Activated effector memory CD4-positive, alpha-beta T cell treated with anti-CD3 and anti-CD28 coated beads, Interleukin-2, amount 50 U/mL, for 16 hours (primary cell): ENCODE data around the gene NKX1-2.
A peak's percentile ranks its signal among the peaks of the same experiment; 100 is the strongest.
"Not testable (repeated sequence)": the region's sequence is repeated elsewhere in the genome, so short reads cannot be mapped to it uniquely, and the experiment has no call there.

Source experiments
- DNase-seq: peaks from one replicate; pipeline ENCODE4 v3.0.0-alpha.2; 2020

Gene NKX1-2

DNA sequence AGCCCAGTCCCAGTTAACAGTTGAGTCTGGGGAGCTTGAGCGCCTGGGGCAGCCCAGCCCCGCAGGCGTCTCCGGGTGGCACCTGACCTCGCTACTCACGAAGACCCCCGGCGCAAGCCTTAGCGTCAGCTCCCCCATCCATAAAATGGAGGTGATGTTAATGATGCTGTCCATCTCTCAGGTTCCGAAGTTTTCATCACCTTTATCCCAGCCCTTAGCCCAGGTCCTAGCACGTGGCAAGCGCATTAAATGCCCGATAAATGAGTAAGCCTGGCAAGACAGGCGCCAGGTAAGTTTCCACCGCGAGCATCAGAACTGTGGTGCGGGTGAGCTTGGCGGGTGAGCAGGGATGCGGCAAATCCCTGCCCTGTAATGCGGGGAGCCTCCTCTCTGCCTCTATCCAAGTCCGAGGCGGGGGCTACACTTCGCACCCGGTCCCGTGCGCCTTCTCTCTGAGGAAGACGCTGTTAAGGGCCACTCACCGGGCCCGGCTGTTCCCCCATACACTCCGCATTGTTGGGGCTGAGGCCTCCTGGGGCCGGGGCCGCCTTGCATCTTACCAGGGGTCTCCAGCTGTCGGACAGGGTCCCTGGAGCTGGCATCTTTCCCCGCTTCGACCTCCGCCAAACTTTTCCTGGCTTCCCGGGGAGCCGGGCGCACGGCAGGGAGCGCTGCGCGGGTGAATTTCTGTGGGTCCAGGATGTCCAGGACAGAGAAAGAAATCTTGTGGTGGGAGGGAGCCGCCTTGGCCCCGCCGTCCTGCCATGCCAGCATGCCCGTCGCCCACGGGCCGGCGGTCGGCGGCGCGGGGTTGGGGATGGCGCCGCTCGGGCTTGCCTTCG, 444 bp downstream of the NKX1-2 start:
- no peak for DNase-seq

DNA sequence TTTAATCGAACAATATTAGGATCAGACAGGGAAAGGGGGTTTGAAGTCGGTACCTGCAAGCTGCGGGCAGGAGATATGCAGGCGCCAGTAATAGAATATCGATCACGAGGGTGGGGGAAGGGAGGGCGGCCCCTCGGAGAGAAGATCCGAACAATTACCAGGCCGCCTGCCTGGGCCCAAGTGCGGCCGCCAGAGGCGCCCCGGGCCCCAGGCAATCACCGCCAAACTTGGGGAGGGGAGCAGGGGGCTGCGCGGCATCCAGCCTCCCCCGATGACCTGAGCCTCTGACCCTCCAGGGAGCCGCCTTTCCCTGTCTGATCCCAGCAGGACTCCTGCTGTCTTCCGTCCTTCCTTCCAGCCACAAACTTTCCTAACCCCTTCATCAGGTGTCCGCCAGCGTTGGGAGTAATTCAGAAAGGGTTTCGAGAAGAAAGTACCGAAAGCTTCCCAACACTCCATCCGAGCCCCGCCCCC, 1.1 kb downstream of the NKX1-2 start:
- DNase-seq: no peak

DNA sequence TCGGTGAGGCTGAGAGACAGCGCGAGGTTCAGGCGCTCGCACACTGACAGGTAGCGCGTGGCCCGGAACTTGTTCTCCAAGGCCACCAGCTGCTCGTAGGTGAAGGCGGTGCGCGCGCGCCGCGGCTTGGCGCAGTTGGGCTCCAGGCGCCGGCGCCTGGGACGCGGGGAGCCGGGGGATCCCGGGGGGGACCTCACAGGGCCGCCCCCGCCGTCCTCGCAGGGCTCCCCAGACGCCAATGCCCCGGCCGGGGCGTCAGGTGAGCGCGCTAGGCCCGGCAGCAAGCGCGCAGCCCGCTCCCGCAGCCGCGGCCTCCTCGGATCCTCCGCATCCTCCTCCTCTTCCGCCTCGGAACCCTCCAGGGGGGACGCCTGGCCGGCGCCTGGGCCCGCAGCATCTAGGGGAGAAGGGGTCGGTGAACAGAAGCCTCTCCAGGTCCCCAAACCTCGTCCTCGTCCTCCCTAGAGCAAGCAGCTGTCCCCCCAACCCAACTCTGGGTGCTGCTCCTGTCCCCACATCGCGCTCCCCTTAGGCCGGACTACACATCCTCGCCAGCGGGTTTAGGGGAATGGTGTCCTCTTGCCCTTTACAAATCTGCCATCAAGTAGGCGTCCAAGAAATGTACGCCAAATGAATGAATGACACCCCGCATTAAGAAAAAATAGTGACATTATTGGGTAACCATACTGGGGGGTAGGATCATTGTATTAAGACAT, 1.9 kb downstream of the NKX1-2 start:
- no peak for DNase-seq

DNA sequence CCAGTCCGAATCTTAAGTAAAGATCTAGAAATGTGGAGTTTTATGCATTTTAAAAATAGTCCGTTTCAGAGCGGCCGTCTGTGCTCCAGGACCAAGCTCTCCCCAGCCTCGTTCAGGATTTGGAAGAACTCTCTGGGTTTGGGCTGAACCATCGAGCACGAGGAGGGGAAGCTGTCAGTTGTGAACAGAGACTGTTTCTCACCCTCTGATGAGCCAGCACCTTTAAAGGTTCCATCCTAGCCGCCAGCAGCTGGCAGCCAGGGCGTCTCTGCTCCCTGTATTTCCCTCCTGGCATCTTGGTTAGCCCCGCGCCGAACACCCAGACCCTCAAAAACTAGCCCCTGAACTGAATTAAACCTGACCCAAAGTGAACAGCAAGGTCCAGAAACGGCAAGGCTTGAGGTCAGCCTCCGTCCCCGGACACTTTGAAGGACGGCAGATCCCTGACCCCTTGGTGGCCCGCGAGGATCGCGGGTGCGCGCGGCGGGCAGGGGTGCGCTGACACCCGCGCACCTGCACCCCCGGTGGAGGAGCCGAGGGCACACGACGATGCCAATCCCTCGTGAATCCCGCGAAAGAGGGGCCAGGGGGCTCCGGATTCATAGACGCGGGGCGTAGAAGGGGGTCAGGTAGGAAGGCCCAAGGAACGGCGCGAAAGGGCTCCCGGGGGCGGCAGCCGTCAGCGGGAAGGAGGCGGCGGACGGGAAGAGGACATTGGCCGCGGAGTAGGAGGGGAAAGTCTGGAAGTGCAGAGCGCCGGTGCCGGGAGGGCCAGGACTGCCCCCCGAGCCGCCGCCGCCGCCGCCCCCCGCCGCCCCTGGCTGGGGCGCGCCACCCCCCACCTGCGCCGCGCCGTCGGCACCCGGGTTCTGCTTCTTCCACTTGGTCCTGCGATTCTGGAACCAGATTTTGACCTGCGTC, 2.7 kb downstream of the NKX1-2 start:
- no peak for DNase-seq

DNA sequence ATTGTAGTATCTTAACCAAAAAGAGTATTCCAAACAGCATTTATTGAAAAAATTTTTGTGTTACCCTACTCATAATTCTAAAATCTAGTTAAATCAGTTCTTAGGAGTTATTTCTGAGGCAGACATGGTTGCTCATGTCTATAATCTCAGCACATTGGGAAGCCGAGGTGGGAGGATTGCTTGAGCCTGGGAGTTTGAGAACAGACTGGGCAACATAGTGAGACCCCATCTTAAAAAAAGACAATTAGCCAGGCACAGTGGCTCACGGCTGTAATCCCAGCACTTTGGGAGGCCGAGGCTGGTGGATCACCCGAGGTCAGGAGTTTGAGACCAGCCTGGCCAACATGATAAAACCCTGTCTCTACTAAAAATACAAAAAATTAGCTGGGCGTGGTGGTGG, 8.1 kb downstream of the NKX1-2 start:
- DNase-seq: not testable (repeated sequence)

DNA sequence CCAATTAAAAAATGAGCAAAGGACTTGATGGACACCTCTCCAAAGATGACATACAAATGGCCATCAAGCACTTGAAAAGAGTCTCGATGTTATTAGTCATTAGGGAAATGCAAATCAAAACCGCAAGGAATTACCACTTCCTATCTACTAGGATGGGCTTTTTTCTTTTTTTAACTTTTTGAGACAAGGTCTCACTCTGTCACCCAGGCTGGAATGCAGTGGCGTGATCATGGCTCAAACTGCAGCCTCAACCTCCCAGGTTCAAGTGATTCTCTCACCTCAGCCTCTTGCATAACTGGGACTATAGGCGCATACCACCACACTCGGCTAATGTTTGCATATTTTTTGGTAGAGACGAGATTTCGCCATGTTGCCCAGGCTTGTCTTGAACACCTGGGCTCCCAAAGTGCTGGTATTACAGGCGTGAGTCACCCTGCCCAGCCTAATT, 13.6 kb downstream of the NKX1-2 start:
- peak; percentile 19 for DNase-seq

DNA sequence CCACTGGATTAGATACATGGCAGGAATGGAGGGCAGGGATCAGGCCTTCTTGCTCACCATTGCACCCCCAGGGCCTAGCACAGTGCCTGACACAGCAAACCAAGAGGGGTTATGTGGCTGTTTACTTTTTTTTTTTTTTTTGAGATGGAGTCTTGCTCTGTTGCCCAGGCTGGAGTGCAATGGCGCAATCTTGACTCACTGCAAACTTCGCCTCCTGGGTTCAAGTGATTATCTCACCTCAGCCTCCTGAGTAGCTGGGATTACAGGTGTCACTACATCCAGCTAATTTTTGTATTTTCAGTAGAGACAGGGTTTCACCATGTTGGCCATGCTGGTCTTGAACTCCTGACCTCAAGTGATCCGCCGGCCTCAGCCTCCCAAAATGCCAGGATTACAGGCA, 14.2 kb downstream of the NKX1-2 start:
- not testable (repeated sequence) for DNase-seq

DNA sequence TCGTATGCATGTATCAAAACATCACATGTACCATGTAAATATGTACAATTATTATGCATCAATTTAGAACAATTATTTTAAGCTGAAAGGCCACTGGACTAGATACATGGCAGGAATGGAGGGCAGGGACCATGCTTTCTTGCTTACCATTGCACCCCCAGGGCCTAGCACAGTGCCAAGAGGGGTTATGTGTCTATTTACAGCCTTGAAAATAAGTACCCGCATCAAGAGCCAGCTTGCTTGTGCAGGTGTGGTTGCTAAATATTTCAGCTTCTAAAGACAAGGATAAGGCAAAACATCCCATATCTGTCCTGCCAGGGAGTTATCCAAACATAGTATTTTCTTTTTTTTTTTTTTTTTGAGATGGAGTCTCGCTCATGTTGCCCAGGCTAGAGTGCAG, 16.4 kb downstream of the NKX1-2 start:
- DNase-seq: no peak

DNA sequence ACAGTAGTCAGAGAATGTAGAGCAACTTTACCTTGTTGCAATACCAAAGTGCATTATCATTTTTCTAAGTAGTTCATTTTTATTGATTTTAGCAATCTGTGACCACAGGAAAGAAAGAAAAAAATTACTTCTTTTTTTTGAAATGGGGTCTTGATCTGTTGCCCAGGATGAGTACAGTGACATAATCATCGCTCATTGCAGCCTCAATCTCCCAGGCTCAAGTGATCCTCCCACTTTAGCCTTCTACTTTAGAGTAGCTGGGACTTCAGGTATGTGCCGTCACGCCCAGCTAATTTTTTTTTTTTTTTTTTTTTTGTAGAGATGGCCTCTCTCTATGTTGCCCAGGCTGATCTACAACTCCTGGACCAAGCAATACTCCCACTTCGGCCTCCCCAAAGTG, 19.8 kb downstream of the NKX1-2 start:
- DNase-seq: no peak

DNA sequence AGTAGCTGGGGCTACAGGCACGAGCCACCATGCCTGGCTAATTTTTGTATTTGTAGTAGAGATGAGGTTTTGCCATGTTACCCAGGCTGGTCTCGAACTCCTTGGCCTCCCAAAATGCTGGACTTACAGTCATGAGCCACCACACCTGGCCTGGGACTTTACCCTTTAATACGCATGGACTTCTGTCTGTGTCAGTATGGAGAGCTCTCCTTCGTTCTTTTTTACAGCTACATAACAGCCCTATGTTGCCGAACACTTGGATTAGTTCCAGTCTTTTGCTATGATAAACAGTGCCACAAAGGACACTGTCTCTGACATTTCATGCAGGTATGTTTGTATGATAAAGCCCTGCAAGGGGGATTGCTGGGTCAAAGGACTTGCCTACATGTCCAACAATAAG, 20.3 kb downstream of the NKX1-2 start:
- no peak for DNase-seq

DNA sequence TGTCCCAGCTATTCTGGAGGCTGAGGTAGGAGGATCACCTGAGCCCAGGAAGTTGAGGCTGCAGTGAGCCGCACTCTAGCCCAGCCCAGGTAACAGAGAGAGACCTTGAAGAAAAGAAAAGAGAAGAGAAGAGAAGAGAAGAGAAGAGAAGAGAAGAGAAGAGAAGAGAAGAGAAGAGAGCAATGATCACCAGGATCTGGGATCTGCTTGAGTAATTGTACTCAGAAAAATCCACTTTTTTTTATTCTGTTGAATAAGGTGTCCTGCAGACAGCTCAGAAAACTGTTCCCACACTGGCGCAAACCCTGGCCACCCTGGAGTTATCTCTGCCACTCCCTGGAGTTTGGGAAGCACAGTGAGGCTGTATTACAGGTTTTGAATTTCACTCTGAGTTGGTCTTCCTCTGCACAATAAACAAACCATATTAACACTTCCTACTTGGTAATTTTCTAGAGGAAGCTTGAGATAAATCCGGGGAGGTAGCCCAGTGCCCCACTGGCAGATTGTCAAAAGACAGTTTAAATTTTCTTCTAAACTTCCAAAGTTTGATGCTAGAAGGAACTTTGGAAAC, 21.5 kb downstream of the NKX1-2 start:
- no peak for DNase-seq

DNA sequence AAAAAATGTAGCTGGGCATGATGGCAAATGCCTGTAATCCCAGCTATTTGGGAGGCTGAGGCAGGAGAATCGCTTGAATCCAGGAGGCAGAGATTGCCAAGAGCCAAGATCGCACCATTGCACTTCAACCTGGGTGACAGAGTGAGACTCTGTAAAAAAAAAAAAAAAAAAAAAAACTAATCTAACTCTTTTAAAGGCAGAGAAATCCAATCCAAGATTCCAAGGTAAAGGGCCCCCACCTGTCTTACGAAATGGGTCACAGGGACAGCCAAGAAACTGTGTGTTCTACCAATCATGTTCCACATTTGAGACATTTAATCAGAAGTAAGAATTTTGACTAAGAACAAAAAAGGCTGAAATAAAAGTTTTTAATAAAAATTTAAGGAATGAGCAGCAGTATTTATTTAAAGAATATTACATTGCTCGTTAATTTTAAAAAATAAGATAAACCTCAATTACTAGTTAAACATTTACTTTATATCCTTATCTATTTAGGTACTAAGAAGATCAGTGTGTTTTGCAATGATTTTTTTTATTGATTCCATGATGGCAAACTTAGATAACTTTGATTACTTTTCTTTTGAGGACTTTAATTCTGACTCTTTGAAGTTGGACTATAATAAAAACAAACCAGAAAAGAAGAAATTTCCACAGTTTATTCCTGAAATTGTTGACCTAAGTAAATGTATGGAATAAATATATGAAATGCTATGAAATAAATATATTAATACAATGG, 24.4 kb downstream of the NKX1-2 start:
- no peak for DNase-seq

DNA sequence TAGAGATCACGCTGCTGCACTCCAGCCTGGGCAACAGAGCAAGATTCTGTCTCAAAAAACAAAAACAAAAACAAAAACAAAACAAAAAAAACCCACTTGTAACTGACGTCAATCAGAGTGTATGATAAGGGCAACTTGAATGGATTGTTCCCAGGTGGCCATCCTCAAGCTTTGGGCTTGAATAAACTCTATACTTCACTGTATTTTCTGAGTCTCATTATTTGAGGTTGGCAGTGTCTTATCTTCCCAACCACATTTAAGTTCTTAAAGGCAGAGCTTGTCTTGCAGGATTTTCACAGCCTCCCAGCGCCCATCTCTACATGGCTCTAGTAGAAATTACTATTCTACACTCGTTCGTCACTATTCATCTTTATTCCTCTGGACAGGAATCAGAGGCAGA, 26.0 kb downstream of the NKX1-2 start:
- DNase-seq: no peak

DNA sequence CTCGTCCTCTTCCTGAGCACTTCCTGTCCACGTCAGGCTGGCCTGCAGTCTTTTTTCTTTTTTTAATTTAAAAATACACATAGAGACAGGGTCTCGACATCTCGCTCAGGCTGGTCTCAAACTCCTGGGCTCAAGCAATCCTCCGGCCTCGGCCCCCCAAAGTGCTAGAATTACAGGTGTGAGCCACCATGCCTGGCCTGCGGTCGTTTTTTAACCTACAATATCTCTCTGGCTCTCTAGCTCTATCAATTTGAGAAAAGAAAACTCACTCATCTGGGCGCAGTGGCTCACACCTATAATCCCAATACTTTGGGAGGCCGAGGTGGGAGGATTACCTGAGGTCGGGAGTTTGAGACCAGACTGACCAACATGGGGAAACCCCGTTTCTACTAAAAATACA, 27.1 kb downstream of the NKX1-2 start:
- no peak for DNase-seq

DNA sequence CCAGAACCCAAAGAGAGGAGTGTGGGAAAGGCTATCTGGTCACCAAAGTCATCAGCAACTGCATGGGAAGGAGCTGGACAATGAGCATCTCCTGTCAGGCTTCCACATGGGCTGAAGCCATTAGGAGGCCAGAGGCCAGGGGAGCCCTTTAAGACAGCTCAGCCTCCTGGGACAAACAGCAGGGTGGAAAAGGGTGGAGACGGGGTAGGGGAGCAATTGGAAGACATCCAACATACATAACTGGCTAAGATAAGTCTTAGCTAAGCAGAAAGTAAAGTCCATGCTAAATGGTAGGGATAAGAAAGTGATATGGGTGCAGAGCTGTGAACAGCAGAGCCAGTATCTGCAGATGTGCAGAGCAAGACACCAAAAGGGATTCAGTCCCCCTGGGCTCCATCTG, 29.6 kb downstream of the NKX1-2 start:
- no peak for DNase-seq

DNA sequence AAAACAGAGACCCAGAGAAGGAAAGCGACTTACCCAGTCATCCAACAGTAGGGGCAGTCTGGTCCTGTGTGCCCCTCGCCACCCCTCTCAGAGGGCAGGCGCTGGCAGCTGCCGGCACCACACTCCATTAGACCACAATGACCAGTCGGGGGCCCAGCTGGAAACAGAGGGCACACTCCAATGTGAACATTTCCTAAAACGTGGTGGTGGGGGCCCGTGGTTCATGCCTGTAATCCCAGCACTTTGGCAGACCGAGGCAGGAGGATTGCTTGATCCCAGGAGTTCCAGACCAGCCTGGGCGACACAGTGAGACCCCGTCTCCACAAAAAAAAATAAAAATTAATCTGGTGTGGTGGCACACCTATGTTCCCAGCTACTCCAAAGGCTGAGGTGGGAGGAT, 30.2 kb downstream of the NKX1-2 start:
- DNase-seq: no peak

DNA sequence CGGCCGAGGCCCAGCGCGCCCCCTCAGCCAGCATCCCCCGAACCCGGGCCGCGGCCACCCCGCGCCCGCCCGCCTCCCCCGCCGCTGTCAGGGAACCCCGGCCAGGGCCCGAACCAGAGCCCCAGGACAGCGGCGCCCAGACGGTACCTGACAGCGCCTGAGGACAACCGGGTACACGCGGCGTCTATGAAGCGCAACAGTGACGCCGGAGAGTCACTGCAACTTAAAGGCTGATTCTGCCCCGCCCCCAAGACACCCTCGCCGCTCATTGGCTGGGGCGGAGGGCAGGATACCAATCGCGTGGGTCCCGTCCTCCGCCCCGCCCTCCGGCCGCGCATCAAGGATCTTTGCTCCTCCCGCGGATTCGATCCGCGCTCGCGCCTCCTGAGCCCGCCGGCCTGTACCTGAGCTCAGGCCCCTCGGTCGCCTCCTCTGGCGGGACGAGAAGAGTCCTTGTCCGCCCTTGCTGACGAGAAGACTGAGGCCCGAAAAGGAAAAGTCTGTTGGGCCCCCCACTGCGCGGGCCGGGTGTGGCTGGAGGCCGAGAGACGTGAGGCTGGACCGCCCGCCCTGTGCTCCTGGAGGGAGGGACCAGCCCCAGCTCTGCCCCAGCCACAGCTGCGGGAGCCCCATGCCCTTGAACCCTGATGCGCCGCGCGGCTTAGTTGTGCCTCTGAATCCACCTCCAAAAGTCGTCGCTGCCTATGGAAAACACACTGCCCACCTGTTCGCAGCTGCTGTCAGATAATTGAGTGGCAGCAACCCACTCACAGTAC, 30.9 kb downstream of the NKX1-2 start, which contains the start of gene OAT:
Gene OAT (minus strand): TSS at position 198 of the 776 bp plus-strand sequence. CDS start 6,752 bp downstream, outside the sequence.
- DNase-seq: peak; percentile 98

DNA sequence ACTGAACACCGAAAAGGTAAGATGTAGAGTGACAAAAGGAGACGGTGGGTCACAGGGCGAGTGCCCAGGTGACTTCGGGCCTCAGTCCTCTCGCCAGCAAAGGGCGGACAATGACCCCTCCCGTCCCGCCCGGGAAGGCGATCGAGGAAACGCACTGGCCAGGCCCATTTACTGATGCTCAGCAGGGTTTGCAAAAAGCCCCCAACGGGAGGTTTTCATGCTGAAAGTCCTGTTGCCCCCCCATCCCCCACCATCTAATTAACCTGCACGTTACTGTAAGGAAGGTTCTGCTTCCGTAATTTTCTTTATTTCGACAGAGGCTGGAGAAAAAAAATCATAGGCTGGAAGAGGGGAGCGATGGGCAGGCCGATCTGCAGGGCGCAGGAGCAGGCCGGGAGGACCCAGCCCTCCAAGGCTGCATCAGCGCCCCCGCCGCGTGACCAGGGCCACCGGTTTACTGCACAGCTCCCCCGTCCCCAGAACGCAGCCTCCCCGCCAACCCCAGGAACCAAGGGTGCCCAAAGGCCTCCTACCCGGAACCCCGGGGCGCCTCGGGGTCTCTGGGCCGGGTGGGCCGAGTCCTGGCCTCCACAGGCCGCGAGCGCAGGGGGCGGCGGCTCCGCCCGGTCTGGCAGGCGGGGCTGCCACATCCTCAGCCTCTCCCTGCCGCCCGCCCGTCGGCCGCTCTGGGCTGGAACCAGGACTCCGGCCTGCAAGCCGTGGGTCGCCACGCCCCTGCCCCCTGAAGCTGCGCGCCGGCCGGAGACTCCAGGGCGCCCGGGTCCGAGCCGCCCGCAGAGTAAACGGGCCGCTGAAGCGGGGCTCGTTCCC, 31.7 kb downstream of the NKX1-2 start:
- DNase-seq: peak; percentile 78

DNA sequence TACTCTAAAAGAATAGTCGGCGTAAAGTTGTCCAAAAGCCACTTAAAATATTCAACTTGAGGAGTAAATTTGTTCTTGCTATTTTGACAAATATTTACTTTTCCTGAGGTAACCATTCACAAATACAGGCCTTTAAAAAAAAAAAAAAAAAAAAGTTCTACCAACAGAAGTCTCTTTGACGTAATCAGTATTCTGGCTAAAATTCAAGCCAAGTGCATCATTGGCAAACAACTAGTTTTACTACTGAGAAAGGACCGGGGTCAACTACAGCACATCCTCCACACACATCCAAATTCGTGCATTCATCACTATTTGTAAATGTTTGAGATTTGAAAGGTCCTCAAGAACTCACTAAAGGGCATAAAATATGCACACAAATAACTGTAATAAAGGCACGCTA, 33.1 kb downstream of the NKX1-2 start:
- no peak for DNase-seq

DNA sequence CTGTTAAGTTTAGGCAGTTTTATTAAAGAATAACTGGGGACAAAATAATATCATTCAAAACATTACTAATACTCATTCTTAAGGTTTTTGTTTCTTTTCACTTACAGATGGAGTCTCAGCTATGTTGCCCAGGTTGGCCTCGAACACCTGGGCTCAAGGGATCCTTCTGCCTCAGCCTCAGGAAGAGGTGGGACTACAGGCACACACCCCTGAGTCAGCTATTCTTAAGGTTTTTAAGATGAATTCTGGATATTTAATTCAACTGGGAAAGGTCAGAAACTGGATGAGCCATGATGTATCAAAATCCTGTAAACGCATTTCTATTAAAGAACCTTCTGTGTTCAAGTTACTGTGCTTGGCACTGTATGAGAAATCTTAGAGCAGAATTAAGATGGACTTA, 34.6 kb downstream of the NKX1-2 start:
- no peak for DNase-seq
